ENCODE data around the gene NFKB1. TPM values are rescaled to one million over a fixed set of nuclear protein-coding genes. Genes with fewer than 3 reads are reported as not detected.

The NFKB1 gene
- total RNA-seq, 2 donors from 2014 or later, result 57.6 to 61.6 TPM

DNA sequence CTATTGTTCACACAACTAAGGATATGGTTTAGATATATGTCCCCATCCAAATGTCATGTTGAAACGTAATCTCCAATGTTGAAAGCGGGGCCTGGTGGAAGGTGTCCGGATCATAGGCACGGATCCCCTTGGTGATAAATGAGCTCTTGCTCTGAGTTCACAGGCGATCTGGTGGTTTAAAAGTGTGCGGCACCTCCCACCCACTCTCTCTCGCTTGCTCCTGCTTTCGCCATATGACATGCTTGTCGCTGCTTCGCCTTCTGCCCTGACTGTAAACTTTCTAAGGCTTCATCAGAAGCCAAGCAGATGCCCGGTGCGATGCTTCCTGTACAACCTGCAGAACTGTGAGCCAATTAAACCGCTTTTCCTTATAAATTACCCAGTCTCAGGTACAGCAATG is 128.5 kb downstream of the NFKB1 start:
- Histone ChIP-seq H3K9ac (ENCODE audit: low read depth in 2 of 2, low read length in 2 of 2) (no peak overlapping the region), H3K9me3 (no peaks in the 10 kb centered on the region), H3K36me3 (no peaks in the 10 kb centered on the region), H3K4me3 (no peak overlapping the region), H3K27ac (no peak overlapping the region), H3K27me3 (no peaks in the 10 kb centered on the region), H3K4me1 (no peaks in the 10 kb centered on the region)
- intact Hi-C loops (cut with DNase I), result no loop called here
- no peak for DNase-seq
- TF ChIP-seq, protein P1, sequence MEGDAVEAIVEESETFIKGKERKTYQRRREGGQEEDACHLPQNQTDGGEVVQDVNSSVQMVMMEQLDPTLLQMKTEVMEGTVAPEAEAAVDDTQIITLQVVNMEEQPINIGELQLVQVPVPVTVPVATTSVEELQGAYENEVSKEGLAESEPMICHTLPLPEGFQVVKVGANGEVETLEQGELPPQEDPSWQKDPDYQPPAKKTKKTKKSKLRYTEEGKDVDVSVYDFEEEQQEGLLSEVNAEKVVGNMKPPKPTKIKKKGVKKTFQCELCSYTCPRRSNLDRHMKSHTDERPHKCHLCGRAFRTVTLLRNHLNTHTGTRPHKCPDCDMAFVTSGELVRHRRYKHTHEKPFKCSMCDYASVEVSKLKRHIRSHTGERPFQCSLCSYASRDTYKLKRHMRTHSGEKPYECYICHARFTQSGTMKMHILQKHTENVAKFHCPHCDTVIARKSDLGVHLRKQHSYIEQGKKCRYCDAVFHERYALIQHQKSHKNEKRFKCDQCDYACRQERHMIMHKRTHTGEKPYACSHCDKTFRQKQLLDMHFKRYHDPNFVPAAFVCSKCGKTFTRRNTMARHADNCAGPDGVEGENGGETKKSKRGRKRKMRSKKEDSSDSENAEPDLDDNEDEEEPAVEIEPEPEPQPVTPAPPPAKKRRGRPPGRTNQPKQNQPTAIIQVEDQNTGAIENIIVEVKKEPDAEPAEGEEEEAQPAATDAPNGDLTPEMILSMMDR (IDR thresholded peaks at IDR 0.05), result no peak

DNA sequence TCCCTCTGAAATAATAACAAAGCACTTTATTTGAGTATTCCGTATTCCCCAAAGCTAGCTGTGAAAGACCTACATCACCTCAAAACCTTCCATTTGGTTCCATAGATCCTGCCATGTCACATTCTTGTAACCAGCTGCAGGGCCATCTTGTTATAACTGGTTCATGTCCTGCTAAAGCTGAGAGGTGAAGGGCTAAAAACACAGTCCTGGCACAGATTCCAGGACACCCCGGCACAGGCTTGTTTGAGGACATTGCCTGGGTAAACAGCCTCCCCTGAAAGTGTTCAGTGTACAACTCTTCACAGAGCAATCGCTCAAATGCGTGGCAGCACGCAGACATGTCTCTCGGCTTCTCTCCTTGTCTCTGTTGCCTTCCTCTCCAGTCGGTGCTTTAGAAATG is 130.5 kb downstream of the NFKB1 start:
- Histone ChIP-seq H3K27me3 (no peaks in the 10 kb centered on the region), H3K4me3 (no peak overlapping the region), H3K36me3 (no peaks in the 10 kb centered on the region), H3K9me3 (no peaks in the 10 kb centered on the region), H3K9ac (ENCODE audit: low read depth in 2 of 2, low read length in 2 of 2) (no peak overlapping the region), H3K4me1 (no peaks in the 10 kb centered on the region), H3K27ac (no peak overlapping the region)
- no peak for DNase-seq
- intact Hi-C loops (cut with DNase I), result no loop called here
- TF ChIP-seq, protein P1 (IDR thresholded peaks at IDR 0.05), result no peak

GRCh38 chr4:102632241-102633065 is 131.3 kb downstream of the NFKB1 start:
- intact Hi-C loops (cut with DNase I), result no loop called here

GRCh38 chr4:102633100-102633499 is 131.9 kb downstream of the NFKB1 start:
- H3K4me1 ChIP-seq, result no peaks in the 10 kb centered on the region

More at GRCh38 chr4:102632241-102633065, 131.3 kb downstream of the NFKB1 start:
- Histone ChIP-seq H3K9me3 (no peaks in the 10 kb centered on the region), H3K27ac (no peak overlapping the region), H3K4me3 (no peak overlapping the region), H3K4me1 (no peaks in the 10 kb centered on the region), H3K36me3 (no peaks in the 10 kb centered on the region), H3K9ac (ENCODE audit: low read depth in 2 of 2, low read length in 2 of 2) (no peak overlapping the region), H3K27me3 (no peaks in the 10 kb centered on the region)
- TF ChIP-seq, protein P1 (IDR thresholded peaks at IDR 0.05), result no peak
- DNase-seq, result no peak

DNA sequence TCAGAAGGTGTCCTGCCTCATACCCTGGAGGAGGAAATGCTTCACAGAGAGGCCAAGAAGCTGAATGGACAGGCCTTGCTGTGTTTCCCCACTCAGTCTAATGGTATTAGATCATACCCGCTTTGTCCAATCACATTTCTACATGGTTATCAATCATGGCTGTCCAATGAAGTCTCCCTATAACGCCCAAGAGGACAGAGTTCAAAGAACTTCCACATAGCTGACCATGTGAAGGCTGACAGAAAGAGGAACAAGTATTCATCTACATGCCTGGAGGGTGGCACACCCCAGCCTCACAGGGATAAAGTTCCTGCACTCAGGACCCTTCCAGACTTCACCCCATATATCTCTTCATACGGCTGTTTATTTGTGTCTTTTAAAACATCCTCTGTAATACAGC is 136.2 kb downstream of the NFKB1 start:
- Histone ChIP-seq H3K4me3 (no peak overlapping the region), H3K4me1 (no peaks in the 10 kb centered on the region), H3K9me3 (no peaks in the 10 kb centered on the region), H3K27ac (no peak overlapping the region), H3K9ac (ENCODE audit: low read depth in 2 of 2, low read length in 2 of 2) (no peak overlapping the region), H3K27me3 (no peaks in the 10 kb centered on the region), H3K36me3 (no peaks in the 10 kb centered on the region)
- TF ChIP-seq, protein P1 (IDR thresholded peaks at IDR 0.05), result no peak
- intact Hi-C loops (cut with DNase I), result no loop called here
- DNase-seq, result no peak

More at GRCh38 chr4:102633100-102633499, 131.9 kb downstream of the NFKB1 start:
- Histone ChIP-seq H3K27ac (no peak overlapping the region), H3K27me3 (no peaks in the 10 kb centered on the region), H3K9ac (ENCODE audit: low read depth in 2 of 2, low read length in 2 of 2) (no peak overlapping the region), H3K4me3 (no peak overlapping the region), H3K36me3 (no peaks in the 10 kb centered on the region), H3K9me3 (no peaks in the 10 kb centered on the region)
- TF ChIP-seq, protein P1 (IDR thresholded peaks at IDR 0.05), result no peak
- intact Hi-C loops (cut with DNase I), result no loop called here
- DNase-seq, result no peak
